Measurements from ENCODE around the gene HS6ST3.

HS6ST3 gene

GRCh38 chr13:96860882-96861281, 771.0 kb downstream of the HS6ST3 start:
- Histone ChIP-seq H3K9ac (ENCODE audit: low read length) (no peak overlapping the region), H3K27me3 (ENCODE audit: control insufficient read depth in 1 of 2, insufficient read depth in 1 of 2, low read length in 2 of 2) (no peaks in the 10 kb centered on the region)

GRCh38 chr13:96862093-96862492, 772.2 kb downstream of the HS6ST3 start:
- Histone ChIP-seq H3K79me1 (replicated peaks; ENCODE audit: low read length, poor library complexity, severe bottlenecking) (no peaks in the 10 kb centered on the region), H3K14ac (ENCODE audit: low read length in 2 of 2) (no peak overlapping the region), H4K91ac (ENCODE audit: low read length) (no peak overlapping the region), H2BK120ac (ENCODE audit: low read depth, low read length) (no peak overlapping the region), H3K18ac (ENCODE audit: low read depth in 1 of 2, low read length in 2 of 2) (no peak overlapping the region), H3K4me3 (ENCODE audit: insufficient read depth in 1 of 2, low read depth in 1 of 2, low read length in 2 of 2) (no peak overlapping the region), H2BK5ac (ENCODE audit: low read depth, low read length, poor library complexity, severe bottlenecking) (no peak overlapping the region), H2BK15ac (ENCODE audit: low read depth, poor library complexity, severe bottlenecking) (no peak overlapping the region), H3K23ac (ENCODE audit: low read length in 2 of 2) (no peak overlapping the region), H3K4me2 (ENCODE audit: low read length, poor library complexity, severe bottlenecking) (no peak overlapping the region), H2AK5ac (ENCODE audit: low read length, severe bottlenecking) (no peak overlapping the region), H2AFZ (ENCODE audit: low read depth, low read length) (no peak overlapping the region), H3K27me3 (ENCODE audit: control insufficient read depth in 1 of 2, insufficient read depth in 1 of 2, low read length in 2 of 2) (no peaks in the 10 kb centered on the region), H3K27ac (ENCODE audit: low read length, poor library complexity, severe bottlenecking) (no peak overlapping the region), H4K8ac (ENCODE audit: low read length) (no peak overlapping the region), H3K36me3 (ENCODE audit: control insufficient read depth in 1 of 2, insufficient read depth in 2 of 2, low read depth in 1 of 2, low read length in 2 of 2) (no peaks in the 10 kb centered on the region), H3K4me1 (ENCODE audit: control insufficient read depth, insufficient read depth, low read depth, low read length) (no peaks in the 10 kb centered on the region), H3K9ac (ENCODE audit: low read length) (no peak overlapping the region), H2BK12ac (ENCODE audit: low read length in 2 of 2) (no peak overlapping the region), H3K9me3 (ENCODE audit: control insufficient read depth, low read length) (no peaks in the 10 kb centered on the region), H3K4ac (ENCODE audit: low read depth in 1 of 2, low read length in 2 of 2) (no peak overlapping the region)
- WGBS: 88% methylated on average over 2 of the region's 2 CpGs
- DNase-seq: no peak

More at GRCh38 chr13:96860882-96861281, 771.0 kb downstream of the HS6ST3 start:
- no peak overlapping the region for H3K4me3 ChIP-seq (ENCODE audit: insufficient read depth in 1 of 2, low read depth in 1 of 2, low read length in 2 of 2)
- no peak overlapping the region for H3K18ac ChIP-seq (ENCODE audit: low read depth in 1 of 2, low read length in 2 of 2)
- no peaks in the 10 kb centered on the region for H3K36me3 ChIP-seq (ENCODE audit: control insufficient read depth in 1 of 2, insufficient read depth in 2 of 2, low read depth in 1 of 2, low read length in 2 of 2)
- H3K9me3 ChIP-seq (ENCODE audit: control insufficient read depth, low read length): no peaks in the 10 kb centered on the region
- H3K4me1 ChIP-seq (ENCODE audit: control insufficient read depth, insufficient read depth, low read depth, low read length): no peaks in the 10 kb centered on the region
- no peak overlapping the region for H2AFZ ChIP-seq (ENCODE audit: low read depth, low read length)
- no peak overlapping the region for H2BK120ac ChIP-seq (ENCODE audit: low read depth, low read length)
- H2BK5ac ChIP-seq (ENCODE audit: low read depth, low read length, poor library complexity, severe bottlenecking): no peak overlapping the region
- no peak overlapping the region for H2AK5ac ChIP-seq (ENCODE audit: low read length, severe bottlenecking)
- H4K91ac ChIP-seq (ENCODE audit: low read length): no peak overlapping the region
- no peak overlapping the region for H3K4ac ChIP-seq (ENCODE audit: low read depth in 1 of 2, low read length in 2 of 2)
- no peak overlapping the region for H3K14ac ChIP-seq (ENCODE audit: low read length in 2 of 2)
- H2BK15ac ChIP-seq (ENCODE audit: low read depth, poor library complexity, severe bottlenecking): no peak overlapping the region
- H3K4me2 ChIP-seq (ENCODE audit: low read length, poor library complexity, severe bottlenecking): no peak overlapping the region
- no peak overlapping the region for H4K8ac ChIP-seq (ENCODE audit: low read length)
- 32% methylated on average over 2 of the region's 2 CpGs for whole genome bisulfite sequencing
- H3K79me1 ChIP-seq (replicated peaks; ENCODE audit: low read length, poor library complexity, severe bottlenecking): no peaks in the 10 kb centered on the region
- no peak overlapping the region for H2BK12ac ChIP-seq (ENCODE audit: low read length in 2 of 2)
- H3K23ac ChIP-seq (ENCODE audit: low read length in 2 of 2): no peak overlapping the region
- no peak for DNase-seq
- no peak overlapping the region for H3K27ac ChIP-seq (ENCODE audit: low read length, poor library complexity, severe bottlenecking)

- Histone ChIP-seq H3K23ac (ENCODE audit: low read length in 2 of 2) (no peak overlapping the region), H4K8ac (ENCODE audit: low read length) (no peak overlapping the region), H3K27ac (ENCODE audit: low read length, poor library complexity, severe bottlenecking) (no peak overlapping the region), H3K14ac (ENCODE audit: low read length in 2 of 2) (no peak overlapping the region), H2BK5ac (ENCODE audit: low read depth, low read length, poor library complexity, severe bottlenecking) (no peak overlapping the region), H2AK5ac (ENCODE audit: low read length, severe bottlenecking) (no peak overlapping the region), H3K9ac (ENCODE audit: low read length) (no peak overlapping the region), H3K4me3 (ENCODE audit: insufficient read depth in 1 of 2, low read depth in 1 of 2, low read length in 2 of 2) (no peak overlapping the region), H3K27me3 (ENCODE audit: control insufficient read depth in 1 of 2, insufficient read depth in 1 of 2, low read length in 2 of 2) (no peaks in the 10 kb centered on the region), H2BK120ac (ENCODE audit: low read depth, low read length) (no peak overlapping the region), H3K18ac (ENCODE audit: low read depth in 1 of 2, low read length in 2 of 2) (no peak overlapping the region), H2BK12ac (ENCODE audit: low read length in 2 of 2) (no peak overlapping the region), H3K79me1 (replicated peaks; ENCODE audit: low read length, poor library complexity, severe bottlenecking) (no peaks in the 10 kb centered on the region), H3K4me2 (ENCODE audit: low read length, poor library complexity, severe bottlenecking) (no peak overlapping the region), H4K91ac (ENCODE audit: low read length) (no peak overlapping the region), H3K4ac (ENCODE audit: low read depth in 1 of 2, low read length in 2 of 2) (no peak overlapping the region), H3K9me3 (ENCODE audit: control insufficient read depth, low read length) (no peaks in the 10 kb centered on the region), H3K36me3 (ENCODE audit: control insufficient read depth in 1 of 2, insufficient read depth in 2 of 2, low read depth in 1 of 2, low read length in 2 of 2) (no peaks in the 10 kb centered on the region), H2BK15ac (ENCODE audit: low read depth, poor library complexity, severe bottlenecking) (no peak overlapping the region), H3K4me1 (ENCODE audit: control insufficient read depth, insufficient read depth, low read depth, low read length) (no peaks in the 10 kb centered on the region), H2AFZ (ENCODE audit: low read depth, low read length) (no peak overlapping the region)
- no peak for DNase-seq
- no CpG with 5 or more reads among the region's 1 CpG for WGBS
Measured at GRCh38 chr13:96862999-96863398, 773.1 kb downstream of the HS6ST3 start.

- Histone ChIP-seq H3K18ac (ENCODE audit: low read depth in 1 of 2, low read length in 2 of 2) (no peak overlapping the region), H3K9ac (ENCODE audit: low read length) (no peak overlapping the region), H4K91ac (ENCODE audit: low read length) (no peak overlapping the region), H3K4ac (ENCODE audit: low read depth in 1 of 2, low read length in 2 of 2) (no peak overlapping the region), H3K14ac (ENCODE audit: low read length in 2 of 2) (no peak overlapping the region), H2BK120ac (ENCODE audit: low read depth, low read length) (no peak overlapping the region), H3K79me1 (replicated peaks; ENCODE audit: low read length, poor library complexity, severe bottlenecking) (no peaks in the 10 kb centered on the region), H4K8ac (ENCODE audit: low read length) (no peak overlapping the region), H2AK5ac (ENCODE audit: low read length, severe bottlenecking) (no peak overlapping the region), H3K4me1 (ENCODE audit: control insufficient read depth, insufficient read depth, low read depth, low read length) (no peaks in the 10 kb centered on the region), H3K4me2 (ENCODE audit: low read length, poor library complexity, severe bottlenecking) (no peak overlapping the region), H2BK12ac (ENCODE audit: low read length in 2 of 2) (no peak overlapping the region), H3K9me3 (ENCODE audit: control insufficient read depth, low read length) (peaks cover 13% of the 10 kb centered on the region), H2AFZ (ENCODE audit: low read depth, low read length) (no peak overlapping the region), H3K36me3 (ENCODE audit: control insufficient read depth in 1 of 2, insufficient read depth in 2 of 2, low read depth in 1 of 2, low read length in 2 of 2) (no peaks in the 10 kb centered on the region), H3K23ac (ENCODE audit: low read length in 2 of 2) (no peak overlapping the region), H2BK15ac (ENCODE audit: low read depth, poor library complexity, severe bottlenecking) (no peak overlapping the region), H2BK5ac (ENCODE audit: low read depth, low read length, poor library complexity, severe bottlenecking) (no peak overlapping the region), H3K27ac (ENCODE audit: low read length, poor library complexity, severe bottlenecking) (no peak overlapping the region), H3K27me3 (ENCODE audit: control insufficient read depth in 1 of 2, insufficient read depth in 1 of 2, low read length in 2 of 2) (no peaks in the 10 kb centered on the region), H3K4me3 (ENCODE audit: insufficient read depth in 1 of 2, low read depth in 1 of 2, low read length in 2 of 2) (no peak overlapping the region)
- DNase-seq: no peak
- WGBS: 70% methylated on average over 2 of the region's 2 CpGs
Measured at GRCh38 chr13:96871469-96871868, 781.6 kb downstream of the HS6ST3 start.
